OCI-LY3 (cell line): ENCODE data around the gene LRRC56.

Experiments
- CTCF ChIP-seq: fragments of 200-600, 300-600 bp; sonication (generic); IDR thresholded peaks from 2 replicates; pipeline ENCODE4 v1.5.1; 2014; ENCODE audit warnings: antibody characterized with exemption, low read length, low read depth
- EZH2phosphoT487 ChIP-seq: fragments of 200-600 bp; shearing (Covaris generic); IDR thresholded peaks from 2 replicates; pipeline ENCODE4 v1.6.1; 2018; ENCODE audit warnings: antibody characterized with exemption, mixed run types, low read depth

GRCh38 chr11:512761-513595, 24.3 kb upstream of the LRRC56 start:
- TF ChIP-seq CTCF (no peak), EZH2phosphoT487 (no peak)
